ENCODE measurements around the gene DNAH1. TPM values are rescaled to one million over a fixed set of nuclear protein-coding genes. Genes with fewer than 3 reads are reported as not detected.

DNAH1 gene
- polyA plus RNA-seq, 1 donor (not counting 4 experiments of a cell fraction or from before 2014, with no cell fraction given): 0.33 TPM

DNA sequence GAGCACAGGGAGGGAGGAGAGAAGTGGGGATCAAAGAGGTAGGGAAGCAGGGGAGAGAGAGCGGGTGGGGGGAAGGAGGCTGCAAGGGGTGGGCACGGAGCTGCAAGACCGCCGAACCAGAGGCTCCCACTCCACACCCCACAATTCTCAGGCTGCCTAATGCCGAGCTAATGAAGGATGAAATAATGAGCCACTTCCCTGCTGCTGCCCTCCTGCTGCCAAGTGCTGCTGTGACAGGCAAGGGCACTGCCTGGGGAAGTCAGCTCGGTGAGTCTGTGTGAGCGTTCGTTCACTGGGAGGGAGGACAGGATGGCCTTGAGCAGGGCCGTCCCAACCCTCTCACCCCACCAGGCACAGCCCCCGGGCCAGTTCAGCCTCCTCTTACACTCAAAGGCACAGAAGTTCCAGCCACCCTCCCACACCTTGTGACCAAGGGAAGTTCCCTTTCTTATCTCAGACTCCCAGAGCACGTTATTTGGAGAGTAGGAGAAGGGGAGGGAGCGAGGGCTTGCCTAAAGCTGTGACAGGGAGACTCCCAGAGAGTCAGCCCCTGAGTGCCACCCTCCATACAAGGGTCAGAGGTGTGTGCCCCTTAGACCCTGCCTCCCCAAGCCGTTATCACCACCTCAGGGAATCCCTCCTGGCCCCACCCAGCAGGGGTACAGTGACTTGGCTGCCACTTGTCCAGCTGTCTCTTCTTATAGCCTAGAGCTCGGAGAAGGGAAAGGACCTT is 16.1 kb upstream of the DNAH1 start:
- Histone ChIP-seq H3K9me1 (ENCODE audit: control insufficient read depth, extremely low read depth, insufficient read depth, low read length) (no peaks in the 10 kb centered on the region), H3K79me2 (ENCODE audit: control insufficient read depth, insufficient read depth, low read length) (no peaks in the 10 kb centered on the region), H2AFZ (ENCODE audit: control insufficient read depth, low read length) (no peak overlapping the region), H3K36me3 (ENCODE audit: control insufficient read depth in 2 of 2, extremely low read depth in 1 of 2, insufficient read depth in 2 of 2, low read length in 2 of 2) (no peaks in the 10 kb centered on the region), H3K4me3 (ENCODE audit: control insufficient read depth in 2 of 3, extremely low read depth in 1 of 3, insufficient read depth in 2 of 3, low read depth in 1 of 3, low read length in 3 of 3) (no peak overlapping the region), H3K9ac (ENCODE audit: control insufficient read depth, extremely low read depth, insufficient read depth, low read length) (no peak overlapping the region), H3K27ac (ENCODE audit: control insufficient read depth, insufficient read depth, low read length) (no peak overlapping the region), H3K9me3 (ENCODE audit: control insufficient read depth, low read depth, low read length) (no peaks in the 10 kb centered on the region), H3K27me3 (ENCODE audit: control insufficient read depth, extremely low read depth, insufficient read depth, low read length) (no peaks in the 10 kb centered on the region), H3K4me1 (ENCODE audit: control insufficient read depth, extremely low read depth, insufficient read depth, low read length) (peaks cover 10% of the 10 kb centered on the region), H4K20me1 (ENCODE audit: control insufficient read depth, extremely low read depth, insufficient read depth, low read length) (no peaks in the 10 kb centered on the region), H3K4me2 (ENCODE audit: control insufficient read depth, extremely low read depth, insufficient read depth, low read depth, low read length) (peak overlapping the region; percentile 3)
- no peak for DNase-seq (ENCODE audit: low read depth, low spot score)
- TF ChIP-seq EZH2 (IDR thresholded peaks at IDR 0.05; ENCODE audit: low read length) (no peak), CTCF (optimal IDR thresholded peaks at IDR 0.05 in 1 of 3, IDR thresholded peaks at IDR 0.05 in 1 of 3, conservative IDR thresholded peaks at IDR 0.05 in 1 of 3; ENCODE audit: extremely low read depth in 1 of 3, insufficient read depth in 2 of 3, low read length in 3 of 3) (peak in 1 of 3 experiments; percentile 37)
- dilution Hi-C loops (cut with MboI; ENCODE audit: extremely low pct_ligation_motif_present, low sequenced_read_pairs): no loop called here
- no peak for FAIRE-seq

GRCh38 chr3:52302426-52303145 is 13.5 kb upstream of the DNAH1 start:
- H4K20me1 ChIP-seq (ENCODE audit: control insufficient read depth, extremely low read depth, insufficient read depth, low read length): no peaks in the 10 kb centered on the region
- TF ChIP-seq CTCF (optimal IDR thresholded peaks at IDR 0.05 in 1 of 3, IDR thresholded peaks at IDR 0.05 in 1 of 3, conservative IDR thresholded peaks at IDR 0.05 in 1 of 3; ENCODE audit: extremely low read depth in 1 of 3, insufficient read depth in 2 of 3, low read length in 3 of 3): no peak
- TF ChIP-seq EZH2 (IDR thresholded peaks at IDR 0.05; ENCODE audit: low read length): no peak
- FAIRE-seq (no peak), DNase-seq (ENCODE audit: low read depth, low spot score) (no peak)
- H3K4me2 ChIP-seq (ENCODE audit: control insufficient read depth, extremely low read depth, insufficient read depth, low read depth, low read length): no peak overlapping the region
- H3K4me3 ChIP-seq (ENCODE audit: control insufficient read depth in 2 of 3, extremely low read depth in 1 of 3, insufficient read depth in 2 of 3, low read depth in 1 of 3, low read length in 3 of 3): no peak overlapping the region
- H3K9me1 ChIP-seq (ENCODE audit: control insufficient read depth, extremely low read depth, insufficient read depth, low read length): no peaks in the 10 kb centered on the region
- H3K9ac ChIP-seq (ENCODE audit: control insufficient read depth, extremely low read depth, insufficient read depth, low read length): no peak overlapping the region
- H3K4me1 ChIP-seq (ENCODE audit: control insufficient read depth, extremely low read depth, insufficient read depth, low read length): peaks cover 10% of the 10 kb centered on the region
- H3K79me2 ChIP-seq (ENCODE audit: control insufficient read depth, insufficient read depth, low read length): no peaks in the 10 kb centered on the region
- no peak overlapping the region for H2AFZ ChIP-seq (ENCODE audit: control insufficient read depth, low read length)
- no peaks in the 10 kb centered on the region for H3K9me3 ChIP-seq (ENCODE audit: control insufficient read depth, low read depth, low read length)
- no peak overlapping the region for H3K27ac ChIP-seq (ENCODE audit: control insufficient read depth, insufficient read depth, low read length)
- dilution Hi-C loops (cut with MboI; ENCODE audit: extremely low pct_ligation_motif_present, low sequenced_read_pairs): no loop called here
- no peaks in the 10 kb centered on the region for H3K27me3 ChIP-seq (ENCODE audit: control insufficient read depth, extremely low read depth, insufficient read depth, low read length)
- H3K36me3 ChIP-seq (ENCODE audit: control insufficient read depth in 2 of 2, extremely low read depth in 1 of 2, insufficient read depth in 2 of 2, low read length in 2 of 2): no peaks in the 10 kb centered on the region

All from keratinocyte (primary cell).